Keratinocyte (primary cell): ENCODE results near the gene TMEM59L. TPM values are rescaled to one million over a fixed set of nuclear protein-coding genes. Genes with fewer than 3 reads are reported as not detected.

ENCODE experiments used
- DNase-seq: peaks from one replicate; pipeline ENCODE4 v3.0.0-alpha.2; 2011; ENCODE audit warnings: low read depth, missing footprints, low spot score
- FAIRE-seq: peaks from 2 replicates; lab custom pipeline; 2011; peaks lifted over from hg19 to GRCh38; lab: Jason Lieb, UNC
- H2AFZ ChIP-seq: 2 replicates; pipeline ENCODE4 v1.6.0; 2012; ENCODE audit warnings: low read length, control low read depth, inconsistent platforms; ENCODE audit not compliant: control insufficient read depth
- H3K27ac ChIP-seq: 2 replicates; pipeline ENCODE4 v1.5.1; 2011; ENCODE audit warnings: low read length; ENCODE audit not compliant: control insufficient read depth, insufficient read depth
- H3K27me3 ChIP-seq: 3 replicates; pipeline ENCODE4 v1.6.0; 2011; ENCODE audit warnings: low read length; ENCODE audit not compliant: control insufficient read depth, insufficient read depth; ENCODE audit errors: extremely low read depth
- H3K36me3 ChIP-seq, 2 experiments: 2 replicates in 1 of 2; 3 replicates in 1 of 2; pipeline ENCODE4 v1.5.1; 2011; ENCODE audit warnings: low read length in 2 of 2, mild to moderate bottlenecking in 1 of 2; ENCODE audit not compliant: control insufficient read depth in 2 of 2, insufficient read depth in 2 of 2; ENCODE audit errors: extremely low read depth in 1 of 2
- H3K4me1 ChIP-seq: 3 replicates; pipeline ENCODE4 v1.5.1; 2011; ENCODE audit warnings: low read length; ENCODE audit not compliant: control insufficient read depth, insufficient read depth; ENCODE audit errors: extremely low read depth
- H3K4me2 ChIP-seq: 3 replicates; pipeline ENCODE4 v1.6.0; 2011; ENCODE audit warnings: low read depth, low read length; ENCODE audit not compliant: control insufficient read depth, insufficient read depth; ENCODE audit errors: extremely low read depth
- H3K4me3 ChIP-seq, 3 experiments: fragments of 200-600 bp in 1 of 3; sonication (generic) in 1 of 3; 2 replicates in 2 of 3; 3 replicates in 1 of 3; pipeline ENCODE4 v1.5.1; 2011 to 2016; ENCODE audit warnings: low read length in 3 of 3, mild to moderate bottlenecking in 3 of 3, control low read depth in 2 of 3, inconsistent platforms in 1 of 3, low read depth in 1 of 3, mixed read lengths in 1 of 3, mixed run types in 1 of 3, moderate library complexity in 1 of 3; ENCODE audit not compliant: control insufficient read depth in 2 of 3, insufficient read depth in 2 of 3; ENCODE audit errors: extremely low read depth in 1 of 3
- H3K79me2 ChIP-seq: 2 replicates; pipeline ENCODE4 v1.6.0; 2012; ENCODE audit warnings: low read length; ENCODE audit not compliant: control insufficient read depth, insufficient read depth
- H3K9ac ChIP-seq: 3 replicates; pipeline ENCODE4 v1.6.0; 2011; ENCODE audit warnings: low read length; ENCODE audit not compliant: control insufficient read depth, insufficient read depth; ENCODE audit errors: extremely low read depth
- H3K9me1 ChIP-seq: 3 replicates; pipeline ENCODE4 v1.6.0; 2011; ENCODE audit warnings: low read length; ENCODE audit not compliant: control insufficient read depth, insufficient read depth; ENCODE audit errors: extremely low read depth
- H3K9me3 ChIP-seq: 2 replicates; pipeline ENCODE4 v1.5.1; 2012; ENCODE audit warnings: low read depth, low read length; ENCODE audit not compliant: control insufficient read depth
- H4K20me1 ChIP-seq: 3 replicates; pipeline ENCODE4 v1.6.0; 2011; ENCODE audit warnings: low read length; ENCODE audit not compliant: control insufficient read depth, insufficient read depth; ENCODE audit errors: extremely low read depth
- EZH2 ChIP-seq: IDR thresholded peaks from one replicate; pipeline ENCODE4 v1.6.1; 2012; ENCODE audit warnings: inconsistent platforms, mild to moderate bottlenecking, low read length, moderate library complexity
- dilution Hi-C: fragments of 300-500 bp; cut with MboI; formaldehyde crosslinking; loops from one replicate; pipeline ENCODE4 v1.7.0; 2020; ENCODE audit warnings: low sequenced_read_pairs; ENCODE audit not compliant: extremely low pct_ligation_motif_present
- polyA plus RNA-seq, 5 experiments: library from polyadenylated mRNA; depleted of rRNA in 3 of 5; stranded (reverse) in 3 of 5; stranded (forward) in 1 of 5; unstranded in 1 of 5; fragments of >200 nt; gene quantifications; 1 replicate in 1 of 5; 2 replicates in 3 of 5; 3 replicates in 1 of 5; pipeline versions ENCODE4 v1.2.1 to v1.2.3, GENCODE V29; 2011 to 2012; ENCODE audit warnings: missing spikeins in 2 of 5, low read depth in 1 of 5, low replicate concordance in 1 of 5
- TF ChIP-seq, protein P1 (sequence below), 3 experiments: IDR thresholded peaks in 1 of 3; conservative IDR thresholded peaks in 1 of 3; optimal IDR thresholded peaks in 1 of 3; 2 replicates in 2 of 3; 3 replicates in 1 of 3; pipeline versions ENCODE3 to v1.5.1; 2011; ENCODE audit warnings: low read length in 3 of 3, mild to moderate bottlenecking in 3 of 3, moderate library complexity in 2 of 3, control low read depth in 1 of 3, inconsistent platforms in 1 of 3; ENCODE audit not compliant: insufficient read depth in 2 of 3; ENCODE audit errors: extremely low read depth in 1 of 3

The TMEM59L gene
- polyA plus RNA-seq, 1 donor (not counting 4 experiments of a cell fraction or from before 2014, with no cell fraction given): not detected

GRCh38 chr19:18651300-18651699 is 38.6 kb downstream of the TMEM59L start:
- no peaks in the 10 kb centered on the region for H4K20me1 ChIP-seq
- H3K4me3 ChIP-seq: no peak overlapping the region
- DNase-seq (no peak), FAIRE-seq (no peak)
- H3K36me3 ChIP-seq: no peaks in the 10 kb centered on the region
- no peak overlapping the region for H3K9ac ChIP-seq
- H3K9me3 ChIP-seq: no peaks in the 10 kb centered on the region
- H3K4me1 ChIP-seq: peaks cover 3% of the 10 kb centered on the region
- no peak overlapping the region for H3K4me2 ChIP-seq
- dilution Hi-C loops: no loop called here
- H3K79me2 ChIP-seq: no peaks in the 10 kb centered on the region
- TF ChIP-seq, protein P1, sequence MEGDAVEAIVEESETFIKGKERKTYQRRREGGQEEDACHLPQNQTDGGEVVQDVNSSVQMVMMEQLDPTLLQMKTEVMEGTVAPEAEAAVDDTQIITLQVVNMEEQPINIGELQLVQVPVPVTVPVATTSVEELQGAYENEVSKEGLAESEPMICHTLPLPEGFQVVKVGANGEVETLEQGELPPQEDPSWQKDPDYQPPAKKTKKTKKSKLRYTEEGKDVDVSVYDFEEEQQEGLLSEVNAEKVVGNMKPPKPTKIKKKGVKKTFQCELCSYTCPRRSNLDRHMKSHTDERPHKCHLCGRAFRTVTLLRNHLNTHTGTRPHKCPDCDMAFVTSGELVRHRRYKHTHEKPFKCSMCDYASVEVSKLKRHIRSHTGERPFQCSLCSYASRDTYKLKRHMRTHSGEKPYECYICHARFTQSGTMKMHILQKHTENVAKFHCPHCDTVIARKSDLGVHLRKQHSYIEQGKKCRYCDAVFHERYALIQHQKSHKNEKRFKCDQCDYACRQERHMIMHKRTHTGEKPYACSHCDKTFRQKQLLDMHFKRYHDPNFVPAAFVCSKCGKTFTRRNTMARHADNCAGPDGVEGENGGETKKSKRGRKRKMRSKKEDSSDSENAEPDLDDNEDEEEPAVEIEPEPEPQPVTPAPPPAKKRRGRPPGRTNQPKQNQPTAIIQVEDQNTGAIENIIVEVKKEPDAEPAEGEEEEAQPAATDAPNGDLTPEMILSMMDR (optimal IDR thresholded peaks at IDR 0.05 in 1 of 3, IDR thresholded peaks at IDR 0.05 in 1 of 3, conservative IDR thresholded peaks at IDR 0.05 in 1 of 3; ENCODE audit: extremely low read depth in 1 of 3, insufficient read depth in 2 of 3, low read length in 3 of 3): no peak
- TF ChIP-seq EZH2: no peak
- H3K9me1 ChIP-seq: no peaks in the 10 kb centered on the region
- no peaks in the 10 kb centered on the region for H3K27me3 ChIP-seq
- no peak overlapping the region for H2AFZ ChIP-seq
- H3K27ac ChIP-seq: no peak overlapping the region

DNA sequence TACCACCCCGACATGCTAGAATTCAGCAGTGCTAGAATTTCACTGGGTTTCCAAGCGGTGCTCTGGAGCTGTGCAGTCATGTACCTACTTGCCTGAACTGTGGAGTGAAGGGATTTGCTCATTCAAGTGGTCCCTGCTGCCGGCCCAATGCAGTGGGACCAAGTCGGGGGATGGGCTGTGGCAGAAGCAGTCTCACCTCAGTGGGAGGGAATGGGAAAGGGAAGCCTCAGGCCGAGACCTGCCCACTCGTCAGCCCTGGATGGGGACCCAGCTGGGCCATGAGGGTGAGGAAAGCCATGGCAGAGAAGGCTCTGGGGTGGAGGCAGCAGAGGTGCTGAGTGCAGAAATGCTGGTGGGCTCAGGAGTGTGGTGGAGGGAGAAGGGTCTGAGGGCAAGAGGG is 39.1 kb downstream of the TMEM59L start:
- no peak overlapping the region for H3K4me2 ChIP-seq
- H2AFZ ChIP-seq: no peak overlapping the region
- no peaks in the 10 kb centered on the region for H3K79me2 ChIP-seq
- H3K9me3 ChIP-seq: no peaks in the 10 kb centered on the region
- no peaks in the 10 kb centered on the region for H3K36me3 ChIP-seq
- DNase-seq (no peak), FAIRE-seq (no peak)
- H3K9me1 ChIP-seq: no peaks in the 10 kb centered on the region
- no peak overlapping the region for H3K4me3 ChIP-seq
- peaks cover 3% of the 10 kb centered on the region for H3K4me1 ChIP-seq
- no peaks in the 10 kb centered on the region for H4K20me1 ChIP-seq
- no peak overlapping the region for H3K9ac ChIP-seq
- H3K27me3 ChIP-seq: peaks cover under 1% of the 10 kb centered on the region
- TF ChIP-seq EZH2: no peak
- TF ChIP-seq, protein P1 (optimal IDR thresholded peaks at IDR 0.05 in 1 of 3, IDR thresholded peaks at IDR 0.05 in 1 of 3, conservative IDR thresholded peaks at IDR 0.05 in 1 of 3; ENCODE audit: extremely low read depth in 1 of 3, insufficient read depth in 2 of 3, low read length in 3 of 3): no peak
- dilution Hi-C loops: no loop called here
- no peak overlapping the region for H3K27ac ChIP-seq
